NT2/D1 (cell line): Measurements from ENCODE around the gene SUN1.

Experiments used
- DNase-seq: peaks from one replicate; pipeline ENCODE4 v3.0.0-alpha.2; 2011; ENCODE audit warnings: low read depth, low spot score
- H3K27me3 ChIP-seq: 2 replicates; pipeline ENCODE4 v1.6.0; 2011; ENCODE audit warnings: mild to moderate bottlenecking; ENCODE audit not compliant: insufficient read length, insufficient read depth
- H3K36me3 ChIP-seq: 2 replicates; pipeline ENCODE4 v1.6.1; 2011; ENCODE audit warnings: mild to moderate bottlenecking, low read length, mixed read lengths; ENCODE audit not compliant: insufficient read depth, insufficient read length
- H3K4me1 ChIP-seq: 2 replicates; pipeline ENCODE4 v1.5.1; 2011; ENCODE audit not compliant: insufficient read depth, insufficient read length
- H3K4me3 ChIP-seq: 2 replicates; pipeline ENCODE4 v1.5.1; 2011; ENCODE audit warnings: low read depth; ENCODE audit not compliant: insufficient read length
- H3K9ac ChIP-seq: 2 replicates; pipeline ENCODE4 v1.6.0; 2011; ENCODE audit warnings: low read depth; ENCODE audit not compliant: insufficient read length
- H3K9me3 ChIP-seq: 2 replicates; pipeline ENCODE4 v1.5.1; 2011; ENCODE audit warnings: mild to moderate bottlenecking, low read length; ENCODE audit not compliant: insufficient read depth
- SUZ12 ChIP-seq: IDR thresholded peaks from 2 replicates; pipeline ENCODE4 v1.6.1; 2011; ENCODE audit not compliant: insufficient read length, insufficient read depth; ENCODE audit errors: extremely low read depth
- YY1 ChIP-seq: IDR thresholded peaks from 2 replicates; pipeline ENCODE4 v1.6.1; 2011; ENCODE audit not compliant: insufficient read length, insufficient read depth
- ZNF274 ChIP-seq: IDR thresholded peaks from 2 replicates; pipeline ENCODE4 v1.6.1; 2011; ENCODE audit warnings: mild to moderate bottlenecking, low read depth, low read length

Gene SUN1

GRCh38 chr7:886626-887487 lies 54.6 kb downstream of the SUN1 start:
- no peak overlapping the region for H3K9ac ChIP-seq
- TF ChIP-seq ZNF274, result no peak
- no peak for TF ChIP-seq YY1
- no peak for TF ChIP-seq SUZ12
- DNase-seq, result no peak
- no peaks in the 10 kb centered on the region for H3K27me3 ChIP-seq
- H3K4me1 ChIP-seq, result peaks cover 17% of the 10 kb centered on the region
- H3K4me3 ChIP-seq, result no peak overlapping the region
- H3K9me3 ChIP-seq, result no peaks in the 10 kb centered on the region
- peaks cover 88% of the 10 kb centered on the region for H3K36me3 ChIP-seq

- no peak for DNase-seq
- Histone ChIP-seq H3K36me3 (peaks cover 88% of the 10 kb centered on the region), H3K27me3 (no peaks in the 10 kb centered on the region), H3K9me3 (no peaks in the 10 kb centered on the region), H3K9ac (no peak overlapping the region), H3K4me3 (no peak overlapping the region), H3K4me1 (peaks cover 13% of the 10 kb centered on the region)
- TF ChIP-seq ZNF274 (no peak), SUZ12 (no peak), YY1 (no peak)
Measured at GRCh38 chr7:887488-887820, 55.2 kb downstream of the SUN1 start.

GRCh38 chr7:888081-889024 lies 56.1 kb downstream of the SUN1 start:
- no peak for TF ChIP-seq YY1
- TF ChIP-seq ZNF274, result no peak
- no peak for TF ChIP-seq SUZ12
- Histone ChIP-seq H3K9me3 (no peaks in the 10 kb centered on the region), H3K4me1 (peaks cover 11% of the 10 kb centered on the region), H3K27me3 (no peaks in the 10 kb centered on the region), H3K9ac (no peak overlapping the region), H3K36me3 (peaks cover 88% of the 10 kb centered on the region), H3K4me3 (no peak overlapping the region)
- DNase-seq, result no peak

DNA sequence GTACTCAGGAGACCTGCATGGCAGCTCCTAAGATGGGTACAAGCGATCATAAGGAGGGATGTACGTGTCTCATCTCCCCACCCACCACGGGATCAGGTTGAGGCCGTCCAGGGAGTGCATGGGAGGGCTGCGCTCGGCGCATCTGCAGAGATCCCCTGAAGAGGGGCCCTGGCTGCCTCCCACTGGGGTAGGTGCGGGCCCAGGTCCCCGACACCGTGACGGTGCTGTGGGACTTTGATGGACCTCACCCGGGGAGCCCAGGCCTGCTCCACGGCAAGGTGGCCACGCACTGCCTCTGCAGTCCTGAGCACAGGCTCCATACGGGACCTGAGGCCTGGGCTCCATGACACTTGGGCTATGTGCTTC lies 56.7 kb downstream of the SUN1 start:
- peaks cover 88% of the 10 kb centered on the region for H3K36me3 ChIP-seq
- no peak for TF ChIP-seq SUZ12
- TF ChIP-seq ZNF274, result no peak
- no peak for TF ChIP-seq YY1
- H3K4me3 ChIP-seq, result no peak overlapping the region
- DNase-seq, result no peak
- no peak overlapping the region for H3K9ac ChIP-seq
- H3K9me3 ChIP-seq, result no peaks in the 10 kb centered on the region
- no peaks in the 10 kb centered on the region for H3K27me3 ChIP-seq
- H3K4me1 ChIP-seq, result peaks cover 11% of the 10 kb centered on the region

- Histone ChIP-seq H3K9me3 (no peaks in the 10 kb centered on the region), H3K4me3 (no peak overlapping the region), H3K27me3 (no peaks in the 10 kb centered on the region), H3K9ac (no peak overlapping the region), H3K4me1 (peaks cover 11% of the 10 kb centered on the region), H3K36me3 (peaks cover 88% of the 10 kb centered on the region)
- DNase-seq, result no peak
- TF ChIP-seq YY1 (no peak), ZNF274 (no peak), SUZ12 (no peak)
Measured at GRCh38 chr7:889391-889790, 57.1 kb downstream of the SUN1 start.

- no peak for TF ChIP-seq SUZ12
- TF ChIP-seq YY1, result no peak
- no peak for TF ChIP-seq ZNF274
Measured at GRCh38 chr7:890868-891267, 58.6 kb downstream of the SUN1 start.

GRCh38 chr7:891291-891690 lies 59.0 kb downstream of the SUN1 start:
- Histone ChIP-seq H3K4me3 (no peak overlapping the region), H3K9ac (no peak overlapping the region), H3K36me3 (peaks cover 92% of the 10 kb centered on the region), H3K27me3 (no peaks in the 10 kb centered on the region), H3K9me3 (no peaks in the 10 kb centered on the region), H3K4me1 (peaks cover 6% of the 10 kb centered on the region)
- DNase-seq, result no peak
- TF ChIP-seq SUZ12, result no peak
- no peak for TF ChIP-seq ZNF274
- no peak for TF ChIP-seq YY1

More at GRCh38 chr7:890868-891267, 58.6 kb downstream of the SUN1 start:
- Histone ChIP-seq H3K27me3 (no peaks in the 10 kb centered on the region), H3K4me1 (peaks cover 6% of the 10 kb centered on the region), H3K9me3 (no peaks in the 10 kb centered on the region), H3K36me3 (peaks cover 92% of the 10 kb centered on the region), H3K4me3 (no peak overlapping the region), H3K9ac (no peak overlapping the region)
- DNase-seq, result no peak
